Peyer's patch (tissue), 4 donors: ENCODE results near the gene ESYT3. TPM values are rescaled to one million over a fixed set of nuclear protein-coding genes. Genes with fewer than 3 reads are reported as not detected.
"Not testable (repeated sequence)": the region's sequence is repeated elsewhere in the genome, so short reads cannot be mapped to it uniquely, and the experiment has no call there.

Experiments used
- DNase-seq, 3 donors: peaks; one replicate each; pipeline ENCODE4 v3.0.0-alpha.2; 2017 to 2019
- H3K27ac ChIP-seq, 4 donors: fragments of 200-600 bp; sonication (generic); one replicate each; pipeline ENCODE4 v1.5.1; 2016 to 2019
- H3K27me3 ChIP-seq, 2 donors: fragments of 200-600 bp; sonication (generic); one replicate each; pipeline ENCODE4 v1.5.1; 2019
- H3K36me3 ChIP-seq, 3 donors: fragments of 200-600 bp; sonication (generic); one replicate each; pipeline ENCODE4 v1.5.1; 2016 to 2019
- H3K4me1 ChIP-seq, 4 donors: fragments of 200-600 bp; sonication (generic); one replicate each; pipeline ENCODE4 v1.5.1; 2016 to 2019
- H3K4me3 ChIP-seq, 4 donors: fragments of 200-600 bp; sonication (generic); 1 replicate in 3 of 4; 2 replicates in 1 of 4; pipeline ENCODE4 v1.5.1; 2016 to 2019; ENCODE audit warnings: mild to moderate bottlenecking in 1 of 4
- H3K9me3 ChIP-seq, 4 donors: fragments of 200-600 bp; sonication (generic); one replicate each; pipeline ENCODE4 v1.5.1; 2016 to 2019; ENCODE audit warnings: mild to moderate bottlenecking in 1 of 4
- POLR2A ChIP-seq, 2 donors: fragments of 450-650 bp; IDR thresholded peaks; one replicate each; pipeline ENCODE4 v1.5.1; 2017; ENCODE audit warnings: antibody characterized with exemption in 2 of 2, mild to moderate bottlenecking in 2 of 2, moderate library complexity in 2 of 2
- total RNA-seq, 4 donors: library from RNA; depleted of rRNA; stranded (reverse); fragments of >200 nt; gene quantifications; one replicate each; pipeline ENCODE4 v1.1.0, GENCODE V29; 2016
- TF ChIP-seq, protein P1 (sequence below), 6 experiments: fragments of 450-650 bp in 4 of 6; fragments of 200-600 bp in 2 of 6; sonication (generic) in 1 of 6; IDR thresholded peaks; one replicate each; pipeline ENCODE4 v1.5.1; 2017 to 2019; ENCODE audit warnings: antibody characterized with exemption in 6 of 6, mild to moderate bottlenecking in 3 of 6, moderate library complexity in 1 of 6

ESYT3 gene
- total RNA-seq, 4 donors from 2014 or later: 0.35 to 2.5 (median 1.5) TPM

DNA sequence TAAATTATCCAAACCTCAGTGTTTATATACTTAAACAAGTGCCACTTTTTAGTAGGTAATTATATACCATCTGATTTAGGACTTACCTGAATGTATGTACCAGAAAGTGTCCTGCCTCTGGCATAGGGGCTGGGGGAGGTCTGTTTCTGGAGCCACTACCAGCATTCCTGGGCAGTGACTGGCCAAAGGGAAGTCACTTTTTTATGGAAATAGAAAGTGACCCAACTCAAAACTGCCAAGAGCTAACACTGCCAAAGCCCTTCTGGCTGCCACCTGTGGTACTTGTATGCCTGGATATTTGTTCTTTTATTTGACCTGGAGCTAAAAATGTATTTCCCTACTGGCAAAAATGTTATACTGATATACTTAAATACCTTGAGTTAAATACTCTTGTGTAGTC is 42.7 kb downstream of the ESYT3 start:
- Histone ChIP-seq H3K4me3 (no peak overlapping the region), H3K36me3 (no peaks in the 10 kb centered on the region), H3K27me3 (no peaks in the 10 kb centered on the region), H3K9me3 (no peaks in the 10 kb centered on the region), H3K27ac (no peak overlapping the region), H3K4me1 (no peaks in the 10 kb centered on the region)
- DNase-seq: no peak
- TF ChIP-seq, protein P1, sequence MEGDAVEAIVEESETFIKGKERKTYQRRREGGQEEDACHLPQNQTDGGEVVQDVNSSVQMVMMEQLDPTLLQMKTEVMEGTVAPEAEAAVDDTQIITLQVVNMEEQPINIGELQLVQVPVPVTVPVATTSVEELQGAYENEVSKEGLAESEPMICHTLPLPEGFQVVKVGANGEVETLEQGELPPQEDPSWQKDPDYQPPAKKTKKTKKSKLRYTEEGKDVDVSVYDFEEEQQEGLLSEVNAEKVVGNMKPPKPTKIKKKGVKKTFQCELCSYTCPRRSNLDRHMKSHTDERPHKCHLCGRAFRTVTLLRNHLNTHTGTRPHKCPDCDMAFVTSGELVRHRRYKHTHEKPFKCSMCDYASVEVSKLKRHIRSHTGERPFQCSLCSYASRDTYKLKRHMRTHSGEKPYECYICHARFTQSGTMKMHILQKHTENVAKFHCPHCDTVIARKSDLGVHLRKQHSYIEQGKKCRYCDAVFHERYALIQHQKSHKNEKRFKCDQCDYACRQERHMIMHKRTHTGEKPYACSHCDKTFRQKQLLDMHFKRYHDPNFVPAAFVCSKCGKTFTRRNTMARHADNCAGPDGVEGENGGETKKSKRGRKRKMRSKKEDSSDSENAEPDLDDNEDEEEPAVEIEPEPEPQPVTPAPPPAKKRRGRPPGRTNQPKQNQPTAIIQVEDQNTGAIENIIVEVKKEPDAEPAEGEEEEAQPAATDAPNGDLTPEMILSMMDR (IDR thresholded peaks at IDR 0.05): no peak
- TF ChIP-seq POLR2A (IDR thresholded peaks at IDR 0.05): no peak

DNA sequence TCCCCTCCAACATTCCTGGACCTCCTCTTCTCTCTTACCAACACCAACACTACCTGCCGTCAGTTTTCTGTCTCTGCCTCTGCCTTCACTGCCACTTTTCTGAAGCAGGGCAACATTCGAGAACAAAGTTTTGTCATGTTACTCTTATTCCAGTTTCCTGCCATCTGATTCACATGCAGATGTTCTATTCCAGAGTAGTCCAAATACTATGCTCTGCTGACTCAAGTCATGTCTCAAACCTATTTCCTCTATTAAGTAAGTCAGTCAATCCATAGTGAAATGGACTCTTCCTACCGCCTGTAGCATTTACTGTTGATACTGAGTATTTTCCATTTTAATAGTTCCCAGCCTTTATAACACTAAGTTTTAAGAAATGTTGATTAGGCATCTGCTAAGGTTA is 43.4 kb downstream of the ESYT3 start:
- no peak for DNase-seq
- no peaks in the 10 kb centered on the region for H3K36me3 ChIP-seq
- no peaks in the 10 kb centered on the region for H3K27me3 ChIP-seq
- TF ChIP-seq, protein P1 (IDR thresholded peaks at IDR 0.05): no peak
- TF ChIP-seq POLR2A (IDR thresholded peaks at IDR 0.05): no peak
- no peaks in the 10 kb centered on the region for H3K4me1 ChIP-seq
- H3K4me3 ChIP-seq: no peak overlapping the region
- H3K9me3 ChIP-seq: no peaks in the 10 kb centered on the region
- no peak overlapping the region for H3K27ac ChIP-seq

DNA sequence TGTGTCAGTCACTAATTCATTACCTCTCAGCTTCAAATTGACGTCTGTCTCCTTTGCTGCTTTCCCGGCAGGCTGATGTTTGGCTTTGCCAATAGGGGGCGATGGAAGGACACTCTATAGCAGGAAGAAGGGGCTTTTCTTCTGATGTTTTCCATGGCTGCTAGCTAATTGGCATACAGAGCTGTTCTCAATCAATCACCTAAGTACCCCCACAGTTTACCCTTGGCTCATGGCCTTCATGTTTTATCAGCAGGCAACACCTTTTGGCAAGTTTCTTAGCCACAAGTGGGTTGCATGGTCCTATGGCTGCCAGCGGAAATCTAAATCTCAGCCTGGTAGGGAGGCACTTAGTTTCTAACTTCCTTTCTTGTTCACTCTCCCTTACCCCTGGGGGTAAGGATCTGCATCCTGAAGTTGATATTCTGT is 45.0 kb downstream of the ESYT3 start:
- Histone ChIP-seq H3K36me3 (no peaks in the 10 kb centered on the region), H3K9me3 (no peaks in the 10 kb centered on the region), H3K4me3 (no peak overlapping the region), H3K4me1 (no peaks in the 10 kb centered on the region), H3K27me3 (no peaks in the 10 kb centered on the region), H3K27ac (no peak overlapping the region)
- no peak for TF ChIP-seq POLR2A (IDR thresholded peaks at IDR 0.05)
- TF ChIP-seq, protein P1 (IDR thresholded peaks at IDR 0.05): peak in 5 of 6 experiments; percentile 17 to 59 (median 46)
- no peak for DNase-seq

DNA sequence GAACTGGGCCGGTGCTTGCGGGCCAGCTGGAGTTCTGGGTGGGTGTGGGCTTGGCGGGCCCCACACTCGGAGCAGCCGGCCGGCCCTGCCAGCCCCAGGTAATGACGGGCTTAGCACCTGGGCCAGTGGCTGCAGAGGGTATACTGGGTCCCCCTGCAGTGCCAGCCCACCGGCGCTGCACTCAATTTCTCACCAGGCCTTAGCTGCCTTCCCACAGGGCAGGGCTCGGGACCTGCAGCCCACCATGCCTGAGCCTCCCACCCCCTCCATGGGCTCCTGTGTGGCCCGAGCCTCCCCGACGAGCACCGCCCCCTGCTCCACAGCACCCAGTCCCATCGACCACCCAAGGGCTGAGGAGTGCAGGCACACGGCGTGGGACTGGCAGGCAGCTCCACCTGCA is 50.3 kb downstream of the ESYT3 start:
- not testable (repeated sequence) for DNase-seq

DNA sequence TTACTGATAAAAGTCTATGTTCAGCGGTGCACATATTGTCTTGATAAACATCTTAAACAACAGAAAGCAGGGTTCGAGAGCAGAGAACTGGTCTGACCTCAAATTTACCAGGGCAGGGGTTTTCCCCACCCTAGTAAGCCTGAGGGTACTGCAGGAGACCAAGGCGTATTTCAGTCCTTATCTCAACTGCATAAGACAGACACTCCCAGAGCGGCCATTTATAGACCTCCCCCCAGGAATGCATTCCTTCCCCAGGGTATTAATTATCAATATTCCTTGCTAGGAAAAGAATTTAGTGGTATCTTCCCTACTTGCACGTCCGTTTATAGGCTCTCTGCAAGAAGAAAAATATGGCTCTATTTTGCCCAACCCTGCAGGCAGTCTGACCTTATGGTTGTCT is 52.2 kb downstream of the ESYT3 start:
- H3K9me3 ChIP-seq: peaks cover 0 to 22% (median 1%) of the 10 kb centered on the region in 4 donors
- DNase-seq, H3K27ac ChIP-seq, H3K36me3 ChIP-seq, H3K4me3 ChIP-seq, H3K4me1 ChIP-seq, H3K27me3 ChIP-seq: not testable (repeated sequence)

More for the DNA sequence above, 50.3 kb downstream of the ESYT3 start:
- H3K27me3 ChIP-seq, H3K27ac ChIP-seq, H3K36me3 ChIP-seq, H3K4me3 ChIP-seq, H3K4me1 ChIP-seq: not testable (repeated sequence)
- H3K9me3 ChIP-seq: peaks cover 0 to 18% (median 1%) of the 10 kb centered on the region in 4 donors

DNA sequence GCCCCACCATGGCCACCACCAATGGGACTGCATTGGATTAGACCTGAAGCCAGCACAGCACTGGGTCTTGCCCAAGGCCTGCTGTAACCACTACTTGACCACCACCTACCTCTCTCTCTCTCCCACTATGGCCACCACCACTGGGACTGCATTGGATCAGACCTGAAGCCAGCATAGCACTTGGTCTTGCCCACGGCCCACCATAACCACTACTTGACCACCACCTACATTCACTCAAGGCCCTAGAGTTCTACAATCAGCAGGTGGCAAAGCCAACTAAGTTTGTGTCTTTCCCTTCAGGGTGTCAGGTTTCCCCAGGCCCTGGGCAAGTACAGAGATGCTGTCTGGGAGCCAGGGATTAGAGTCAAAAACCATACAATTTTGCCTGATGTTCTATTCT is 57.6 kb downstream of the ESYT3 start:
- TF ChIP-seq POLR2A (IDR thresholded peaks at IDR 0.05): no peak
- TF ChIP-seq, protein P1 (IDR thresholded peaks at IDR 0.05): no peak
- Histone ChIP-seq H3K9me3 (peaks cover 0 to 13% (median 1%) of the 10 kb centered on the region in 4 donors), H3K36me3 (peaks cover 0 to 14% (median 0%) of the 10 kb centered on the region in 3 donors), H3K4me3 (no peak overlapping the region), H3K27ac (no peak overlapping the region), H3K4me1 (no peaks in the 10 kb centered on the region), H3K27me3 (no peaks in the 10 kb centered on the region)
- DNase-seq: no peak
